Activated T-cell treated with anti-CD3 and anti-CD28 coated beads, Interleukin-2, amount 50 U/mL, for 1 hour (primary cell): ENCODE data around the gene ST7.

Source experiments
- DNase-seq: peaks from one replicate; pipeline ENCODE4 v3.0.0-alpha.2; 2020

The ST7 gene

DNA sequence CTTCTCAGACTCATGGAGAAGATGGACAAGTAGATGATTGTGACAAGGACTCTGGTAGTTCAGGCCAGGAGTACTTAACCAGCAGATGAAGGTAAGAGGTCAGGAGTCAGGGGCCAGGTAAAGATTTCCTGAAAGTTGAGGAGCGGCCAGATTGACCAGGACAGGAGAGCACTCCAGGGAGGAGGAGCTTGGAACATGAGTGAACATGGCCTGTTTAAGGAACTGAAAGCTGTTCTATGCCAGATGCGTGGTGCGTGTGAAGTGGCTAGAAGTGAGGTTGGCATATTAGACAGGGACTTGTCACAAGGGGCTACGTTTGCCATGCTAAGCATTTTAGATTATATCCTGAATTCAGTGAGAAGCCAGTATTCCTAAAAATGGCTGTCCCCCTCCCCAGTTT, 212.4 kb downstream of the ST7 start:
- no peak for DNase-seq

DNA sequence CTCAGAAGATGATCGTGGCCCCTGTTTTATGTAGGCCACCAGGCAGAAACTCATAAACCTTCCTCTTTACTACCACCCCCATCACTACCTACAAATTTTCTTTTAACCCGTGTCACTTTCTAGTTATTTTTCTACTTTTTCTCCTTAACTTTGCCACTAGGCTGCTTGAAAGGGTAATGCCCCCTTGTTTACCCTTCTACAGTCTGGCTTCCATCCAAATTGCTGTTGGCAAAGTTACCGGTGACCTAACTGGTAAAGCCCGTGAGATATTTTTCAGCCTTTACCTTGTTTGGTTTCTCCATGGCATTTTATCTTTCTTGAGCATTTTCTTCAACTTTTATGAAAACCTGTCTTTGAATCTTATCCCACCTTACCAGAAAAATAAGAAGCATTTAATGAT, 216.6 kb downstream of the ST7 start:
- DNase-seq, result no peak

DNA sequence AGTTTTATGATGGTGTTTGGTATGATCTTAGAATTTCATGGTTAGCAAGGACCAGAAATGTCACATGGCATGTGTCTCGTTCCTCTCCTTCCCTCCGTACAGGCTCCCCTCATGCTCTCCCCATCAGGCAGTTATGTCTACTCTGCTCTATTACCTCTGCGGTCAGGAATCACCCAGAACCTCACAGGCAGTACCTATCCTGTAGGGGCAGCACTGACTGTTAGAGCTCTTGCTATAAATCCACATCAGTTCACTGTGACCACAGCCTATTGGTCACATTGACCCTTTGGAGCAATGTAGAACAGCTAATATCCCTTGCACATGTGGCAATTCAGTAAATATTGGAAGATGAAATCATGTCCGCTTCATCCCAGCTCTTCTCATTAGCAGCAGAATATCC, 217.8 kb downstream of the ST7 start:
- no peak for DNase-seq

DNA sequence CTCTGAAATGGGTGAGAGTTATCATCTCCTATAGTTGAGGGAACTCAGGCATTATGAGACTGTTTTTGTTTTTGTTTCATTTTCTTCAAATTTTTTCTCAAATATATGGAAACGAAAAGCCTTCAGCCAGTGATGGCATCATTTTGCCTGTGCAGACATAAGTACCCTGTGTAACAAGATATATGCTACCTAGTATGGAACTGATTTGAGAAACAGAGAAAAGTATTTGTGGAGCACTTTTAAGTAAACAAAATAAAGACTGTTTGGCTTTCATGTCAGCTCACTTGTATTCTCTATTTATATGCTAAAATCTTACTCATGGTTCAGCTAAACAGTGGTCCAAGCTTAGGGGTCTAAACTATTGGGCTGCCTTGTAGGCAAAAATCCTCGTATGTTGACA, 219.0 kb downstream of the ST7 start:
- no peak for DNase-seq

DNA sequence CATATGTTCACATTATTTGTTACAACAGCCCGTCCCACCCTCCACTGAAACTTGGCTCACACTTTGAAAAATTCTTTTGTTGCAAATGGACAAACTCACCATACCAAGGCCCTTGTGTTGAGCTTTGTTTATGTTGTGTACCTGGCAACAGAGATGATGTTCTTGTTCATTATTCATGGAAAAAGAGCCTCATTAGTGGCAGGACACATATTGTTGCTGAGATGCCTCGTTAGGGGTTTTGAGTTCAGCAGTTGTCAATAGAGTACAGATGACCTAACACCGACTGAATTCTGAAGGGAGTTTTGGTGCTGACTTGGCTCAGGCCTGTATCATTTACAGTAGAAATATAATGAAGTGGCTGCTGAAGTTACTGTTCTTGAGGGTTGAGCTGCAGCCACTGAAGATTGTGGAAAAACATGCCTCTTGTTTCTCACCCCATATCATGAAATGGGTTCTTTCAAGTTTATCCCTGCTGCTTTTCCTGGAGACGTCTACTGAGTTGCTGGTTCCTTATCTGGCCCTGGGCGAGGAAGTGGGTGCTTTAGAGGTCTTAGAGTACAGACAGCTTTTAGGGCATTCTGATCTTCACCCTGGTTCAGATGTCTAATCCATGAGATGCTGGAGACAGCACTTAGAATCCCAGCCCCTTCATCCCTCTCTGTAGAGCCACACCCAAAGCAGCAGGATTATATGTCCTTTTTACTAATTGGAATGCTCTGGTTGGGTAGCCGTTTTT, 219.9 kb downstream of the ST7 start:
- no peak for DNase-seq

DNA sequence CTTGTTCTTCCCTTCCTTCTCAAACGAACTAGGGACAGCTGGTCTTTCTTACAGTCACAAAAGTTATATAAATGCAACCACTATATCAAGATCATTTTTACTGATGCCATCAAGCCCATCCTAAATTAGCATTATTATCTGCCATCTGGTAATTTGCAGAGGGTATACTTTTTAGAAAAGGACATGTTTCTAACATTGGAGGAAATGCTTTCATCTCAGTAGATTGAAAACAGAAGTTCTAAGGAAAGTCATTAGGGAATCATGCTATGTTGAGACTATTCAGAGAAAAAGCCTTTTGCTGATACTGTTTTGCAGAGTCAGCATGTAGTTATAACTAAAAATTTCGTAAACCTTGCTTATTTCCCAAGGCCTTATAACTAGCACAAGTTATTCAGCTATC, 222.9 kb downstream of the ST7 start:
- DNase-seq, result no peak

DNA sequence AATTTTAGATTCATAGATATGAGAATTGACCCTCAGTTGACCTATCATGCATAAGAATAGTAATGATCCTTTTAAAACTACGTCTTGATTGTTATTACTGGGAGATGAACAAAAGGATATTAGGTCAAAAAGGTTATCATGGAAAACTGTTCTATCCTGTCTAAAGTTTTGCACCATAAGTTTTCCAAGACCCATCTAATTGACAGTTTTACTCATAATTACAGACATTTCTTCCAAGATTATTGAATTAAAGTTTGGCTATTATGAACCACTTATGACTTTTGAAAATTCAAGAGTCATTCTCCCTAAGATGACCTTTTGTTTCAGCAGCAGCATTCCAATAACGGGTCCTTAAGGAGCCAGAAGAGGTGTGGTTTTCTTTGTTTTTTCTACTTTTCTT, 225.3 kb downstream of the ST7 start:
- DNase-seq, result no peak

DNA sequence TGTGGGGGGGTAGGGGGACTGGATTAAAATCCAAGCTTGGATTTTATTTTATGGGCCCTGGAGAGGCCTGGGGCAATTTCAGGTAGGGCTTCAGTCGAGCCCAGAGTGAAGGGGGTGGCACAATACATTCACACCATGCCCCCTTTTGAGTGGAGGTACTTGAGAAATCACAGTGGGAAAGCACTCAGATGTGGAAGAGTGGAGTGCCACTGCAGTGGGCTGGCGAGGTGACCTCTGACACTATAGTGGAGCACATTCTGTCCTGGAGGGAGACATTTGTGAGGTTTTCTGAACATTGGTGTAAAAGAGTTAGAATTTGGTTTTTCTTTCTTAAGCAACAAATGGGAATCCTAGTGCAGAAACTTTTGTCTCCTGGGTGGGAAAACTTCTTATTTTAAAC, 226.4 kb downstream of the ST7 start:
- DNase-seq, result no peak

DNA sequence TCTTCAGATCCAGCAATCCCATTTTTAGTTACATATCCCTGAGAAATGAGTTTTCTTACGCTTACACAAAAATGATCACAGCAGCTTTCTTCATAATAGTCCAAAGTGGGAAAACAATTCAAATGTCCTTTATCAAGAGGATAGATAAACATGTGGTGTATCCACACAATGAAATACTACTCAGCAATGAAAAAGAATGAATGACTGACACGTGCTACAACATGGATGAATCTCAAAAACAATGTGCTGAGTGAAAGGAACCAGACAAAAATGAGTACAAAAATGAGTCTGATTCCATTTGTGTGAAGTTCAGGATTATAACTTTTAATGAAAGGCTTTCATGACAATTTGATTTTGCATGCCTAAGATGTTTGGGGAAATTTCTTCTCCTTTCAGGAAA, 230.4 kb downstream of the ST7 start:
- no peak for DNase-seq

DNA sequence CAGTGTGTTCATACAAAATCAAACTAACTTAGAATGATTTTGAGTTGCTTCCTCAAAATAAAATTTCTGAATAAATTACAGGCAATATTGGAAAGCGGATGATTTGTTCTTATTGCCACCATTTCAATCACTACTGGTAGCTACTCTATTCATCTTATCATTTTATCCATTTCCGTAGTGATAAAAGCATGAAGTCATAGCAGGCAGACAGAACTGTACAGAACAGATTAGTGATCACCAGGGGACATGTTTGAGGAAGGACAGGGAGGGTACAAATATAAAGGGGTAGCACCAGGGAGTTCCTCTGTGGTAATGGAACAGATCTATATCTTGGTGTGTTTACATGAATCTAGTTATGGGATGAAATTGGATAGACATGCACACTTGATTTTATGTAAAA, 231.1 kb downstream of the ST7 start:
- no peak for DNase-seq

DNA sequence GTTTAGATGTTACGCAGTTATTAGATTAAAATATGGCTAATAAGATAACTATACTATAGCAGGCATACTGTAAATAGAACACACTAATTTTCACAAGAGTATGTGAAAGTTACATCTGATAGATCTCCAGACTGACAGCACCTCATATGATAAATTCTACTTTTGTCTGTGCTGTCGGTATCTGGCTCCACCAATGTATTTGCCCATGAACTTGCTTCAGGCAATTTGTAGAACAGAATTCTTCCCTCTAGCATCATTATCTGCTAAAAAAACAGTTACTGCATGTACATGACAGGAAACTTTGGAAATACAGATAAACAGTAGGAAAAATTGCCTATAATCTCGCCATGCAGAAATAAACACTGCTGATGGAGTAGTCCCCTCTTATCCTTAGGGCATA, 231.8 kb downstream of the ST7 start:
- no peak for DNase-seq

DNA sequence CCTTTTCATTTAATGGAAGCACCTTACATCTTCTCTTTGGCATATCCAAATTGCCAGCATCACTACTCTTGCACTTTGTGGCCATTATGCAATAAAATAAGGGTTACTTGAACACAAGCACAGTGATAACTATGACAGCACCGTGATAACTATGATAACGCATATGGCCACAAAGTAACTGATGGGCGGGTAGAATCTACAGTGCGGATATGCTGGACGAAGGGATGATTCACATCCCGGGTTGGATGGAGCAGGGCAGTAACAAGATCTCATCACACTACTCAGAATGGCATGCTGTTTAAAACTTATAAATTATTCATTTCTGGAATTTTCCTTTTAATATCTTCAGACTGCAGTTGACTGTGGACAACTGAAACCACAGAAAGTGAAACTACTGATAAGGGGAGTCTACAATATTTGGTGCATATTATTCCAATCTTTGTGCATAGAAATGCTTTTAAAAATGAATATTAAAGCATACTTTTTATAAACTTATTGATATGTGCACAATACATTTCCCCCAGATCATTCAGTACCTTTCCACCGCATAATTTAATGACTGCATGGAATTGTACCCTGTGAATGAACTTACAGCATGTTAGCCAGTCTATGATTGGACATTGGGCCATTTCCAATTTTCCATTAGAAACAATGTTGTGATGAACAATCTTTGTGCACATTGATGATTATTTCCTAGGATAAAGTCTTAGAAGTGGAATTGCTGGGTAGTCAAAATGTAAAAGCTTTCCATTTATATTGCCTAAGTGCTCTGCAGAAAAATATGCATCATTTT, 233.1 kb downstream of the ST7 start:
- DNase-seq, result no peak

DNA sequence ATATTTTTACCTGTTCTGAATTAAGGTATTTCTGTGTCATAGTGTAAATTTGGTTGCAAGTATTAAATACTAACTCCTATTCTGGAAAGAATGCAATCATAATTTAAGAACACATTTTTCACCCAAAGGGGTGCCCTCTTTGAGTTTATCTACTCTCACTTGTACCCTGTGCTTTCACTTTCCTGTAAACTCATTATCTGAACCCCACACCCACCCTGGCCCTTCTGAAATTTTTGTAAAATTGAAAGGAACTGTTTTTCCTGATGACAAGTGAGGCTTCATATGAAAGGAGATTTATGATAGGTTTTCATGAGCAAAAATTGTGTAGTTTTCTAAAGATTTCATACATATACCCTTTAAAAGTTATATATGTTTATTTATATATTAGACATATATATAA, 235.1 kb downstream of the ST7 start:
- no peak for DNase-seq

DNA sequence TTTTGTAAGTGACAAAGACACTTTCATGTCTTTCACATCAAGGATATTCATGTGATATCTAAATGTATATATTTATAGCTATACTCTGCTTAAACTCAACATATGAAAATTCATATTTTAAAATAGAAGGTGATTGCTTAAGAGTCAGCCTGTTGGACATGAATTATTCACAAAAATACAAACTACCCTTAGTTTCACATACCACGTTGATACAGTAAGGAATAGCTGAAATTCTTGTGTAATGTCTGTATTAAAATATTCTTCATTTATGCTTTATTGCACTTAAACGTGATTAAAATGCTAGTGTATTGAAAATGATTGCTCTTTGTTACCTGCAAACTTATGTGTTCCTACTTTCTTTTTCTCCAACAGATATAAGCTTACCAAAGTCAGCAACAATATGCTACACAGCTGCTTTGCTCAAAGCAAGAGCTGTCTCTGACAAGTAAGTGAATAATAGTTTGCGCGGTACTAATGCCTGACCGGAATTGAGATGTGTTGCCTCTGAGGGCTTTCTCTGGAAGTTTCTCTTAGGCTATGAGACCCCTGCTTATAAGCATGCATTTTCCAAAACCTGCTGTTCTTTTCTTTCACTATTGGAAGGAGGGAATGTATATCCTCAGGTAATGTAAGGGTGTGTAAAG, 235.8 kb downstream of the ST7 start:
- DNase-seq, result no peak

DNA sequence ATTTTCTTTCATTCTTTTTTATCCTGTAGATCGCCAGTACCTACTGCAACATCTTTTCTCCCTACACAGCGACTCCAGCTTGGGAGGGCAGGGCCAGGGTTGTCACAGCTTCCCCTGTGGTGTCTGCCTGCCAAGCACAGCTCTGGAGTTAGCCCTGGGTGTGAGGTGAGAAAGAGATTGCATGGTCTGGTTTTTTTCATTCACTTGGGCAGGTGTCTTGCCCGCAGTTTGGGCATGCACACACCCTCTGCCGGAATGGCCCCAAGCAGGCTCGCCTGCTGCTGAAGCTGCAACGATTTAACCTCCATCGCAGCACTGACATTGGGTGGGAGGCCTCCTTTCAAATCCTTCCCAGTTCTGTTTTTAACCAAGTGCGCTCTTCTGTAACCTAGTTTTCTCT, 236.8 kb downstream of the ST7 start:
- DNase-seq, result no peak

DNA sequence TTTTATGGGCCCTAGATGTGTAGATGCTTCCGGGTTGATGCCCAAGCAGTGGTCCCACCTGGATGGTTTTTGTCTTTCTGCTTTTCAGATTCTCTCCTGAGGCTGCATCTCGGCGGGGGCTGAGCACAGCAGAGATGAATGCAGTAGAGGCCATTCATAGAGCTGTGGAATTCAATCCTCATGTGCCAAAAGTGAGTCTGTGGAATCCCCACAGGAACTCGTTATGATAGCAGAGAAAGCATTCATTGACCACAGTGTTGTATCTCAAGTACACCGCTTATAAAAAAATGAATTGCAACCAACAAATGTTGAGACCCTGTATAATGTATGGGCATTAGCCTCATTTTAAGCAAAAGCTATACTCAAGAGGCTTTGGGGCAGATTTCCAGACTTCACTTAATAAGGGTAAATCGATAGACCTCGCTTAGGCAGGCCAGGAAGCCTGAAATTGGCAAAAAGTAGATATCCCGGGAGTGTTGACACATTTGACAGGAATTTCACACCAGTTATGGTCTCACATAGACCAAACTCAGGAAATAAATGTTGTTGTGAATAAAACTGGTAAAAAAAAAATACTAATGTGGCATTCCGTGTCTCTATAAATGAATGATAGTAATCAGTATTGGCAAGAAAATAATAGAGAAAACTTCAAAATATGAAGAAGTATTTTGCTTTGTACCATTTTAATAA, 237.6 kb downstream of the ST7 start:
- DNase-seq, result no peak

DNA sequence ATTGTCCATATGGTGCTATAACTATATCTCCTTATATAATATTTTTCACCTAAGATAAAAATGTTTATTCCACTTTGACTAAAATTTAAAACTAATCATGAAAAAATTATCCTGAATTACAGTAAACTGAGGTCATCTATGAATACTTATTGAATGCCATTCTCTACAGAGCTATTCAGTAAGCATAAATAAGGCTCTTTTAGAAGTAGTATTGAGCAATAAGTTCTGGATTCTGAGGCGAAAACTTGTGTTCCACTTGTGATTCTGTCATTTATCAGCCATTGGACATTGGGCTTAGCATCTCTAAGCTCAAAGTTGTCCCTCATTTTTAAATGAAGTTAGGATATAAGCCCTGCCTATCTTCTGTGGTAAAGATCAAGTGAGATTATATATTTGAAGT, 238.8 kb downstream of the ST7 start:
- DNase-seq, result no peak

DNA sequence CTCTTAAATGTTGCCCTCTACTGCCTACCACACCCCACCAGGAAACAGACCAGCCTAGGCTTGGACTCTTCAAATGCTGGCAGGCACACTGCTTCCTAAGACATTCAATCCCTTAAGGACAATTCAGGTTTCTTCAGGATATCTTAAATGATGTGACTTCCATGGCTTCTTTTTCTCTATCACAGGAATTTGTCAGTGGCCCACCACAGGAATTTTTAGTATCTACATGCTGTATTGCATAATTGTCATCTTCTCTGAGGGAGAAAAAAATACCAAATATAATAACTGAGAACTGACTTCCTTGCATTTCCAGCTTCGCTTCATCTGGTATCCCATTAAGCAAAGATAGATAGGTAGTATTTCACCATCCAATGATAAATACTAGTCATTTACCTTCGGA, 240.3 kb downstream of the ST7 start:
- DNase-seq, result no peak

DNA sequence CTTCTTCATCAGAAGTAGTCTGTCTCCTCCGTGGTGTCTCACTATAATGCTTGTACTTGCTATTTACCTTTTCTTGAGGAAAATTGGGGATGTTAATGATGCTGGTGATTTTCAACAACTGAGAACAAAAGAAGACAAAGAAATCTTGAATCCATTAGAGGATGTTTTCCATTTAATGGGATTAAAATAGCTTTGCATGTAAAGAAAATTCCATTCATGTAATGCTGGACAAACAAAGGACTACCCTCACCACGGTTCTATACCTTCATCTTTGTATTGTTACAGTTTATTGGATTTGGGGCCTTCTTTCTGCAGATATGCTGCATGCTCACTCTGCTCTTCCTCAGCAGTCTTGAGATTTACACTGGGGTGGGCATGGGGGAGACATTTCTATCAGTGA, 241.1 kb downstream of the ST7 start:
- DNase-seq, result no peak

DNA sequence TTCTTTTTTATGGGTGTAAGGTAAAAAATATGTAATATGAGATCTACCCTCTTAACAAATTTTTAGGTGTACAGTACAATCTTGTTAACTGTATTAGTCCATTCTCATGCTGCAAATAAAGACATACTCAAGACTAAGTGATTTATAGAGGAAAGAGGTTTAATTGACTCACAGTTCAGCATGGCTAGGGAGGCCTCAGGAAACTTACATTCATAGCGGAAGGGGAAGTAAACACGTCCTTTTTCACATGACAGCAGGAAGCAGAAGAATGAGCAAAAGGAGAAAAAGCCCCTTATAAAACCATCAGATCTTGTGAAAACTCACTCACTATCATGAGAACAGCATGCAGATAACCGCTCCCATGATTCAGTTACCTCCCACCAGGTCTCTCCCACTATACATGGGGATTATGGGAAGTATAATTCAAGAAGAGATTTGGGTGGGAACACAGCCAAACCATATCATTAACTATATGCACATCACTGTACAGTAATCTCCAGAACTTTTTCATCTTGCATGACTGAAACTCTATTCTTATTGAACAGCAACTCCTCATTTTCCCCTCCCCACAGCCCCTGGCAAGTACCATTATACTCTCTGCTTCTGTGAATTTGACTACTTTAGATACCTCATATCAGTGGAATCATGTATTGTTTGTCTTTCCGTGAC, 242.2 kb downstream of the ST7 start:
- no peak for DNase-seq

DNA sequence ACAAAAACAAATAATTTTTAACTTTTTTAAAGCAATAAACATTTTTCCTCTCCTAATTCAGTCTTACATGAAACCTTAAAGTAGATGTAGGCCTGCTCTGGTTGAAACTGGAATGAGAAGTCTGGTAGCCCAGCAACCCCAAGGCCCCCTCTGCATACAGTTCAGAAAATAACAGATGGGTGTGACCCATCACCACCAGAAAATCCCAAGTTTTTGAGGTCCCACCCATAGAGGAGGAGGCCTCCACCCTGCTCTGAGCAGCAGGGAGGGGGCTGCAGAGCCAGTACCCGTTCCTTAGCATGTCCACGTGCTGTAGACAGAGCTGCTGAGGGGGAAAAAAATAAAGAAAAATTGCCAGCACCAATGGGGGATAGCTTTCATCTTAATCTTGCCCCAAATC, 246.8 kb downstream of the ST7 start:
- no peak for DNase-seq

DNA sequence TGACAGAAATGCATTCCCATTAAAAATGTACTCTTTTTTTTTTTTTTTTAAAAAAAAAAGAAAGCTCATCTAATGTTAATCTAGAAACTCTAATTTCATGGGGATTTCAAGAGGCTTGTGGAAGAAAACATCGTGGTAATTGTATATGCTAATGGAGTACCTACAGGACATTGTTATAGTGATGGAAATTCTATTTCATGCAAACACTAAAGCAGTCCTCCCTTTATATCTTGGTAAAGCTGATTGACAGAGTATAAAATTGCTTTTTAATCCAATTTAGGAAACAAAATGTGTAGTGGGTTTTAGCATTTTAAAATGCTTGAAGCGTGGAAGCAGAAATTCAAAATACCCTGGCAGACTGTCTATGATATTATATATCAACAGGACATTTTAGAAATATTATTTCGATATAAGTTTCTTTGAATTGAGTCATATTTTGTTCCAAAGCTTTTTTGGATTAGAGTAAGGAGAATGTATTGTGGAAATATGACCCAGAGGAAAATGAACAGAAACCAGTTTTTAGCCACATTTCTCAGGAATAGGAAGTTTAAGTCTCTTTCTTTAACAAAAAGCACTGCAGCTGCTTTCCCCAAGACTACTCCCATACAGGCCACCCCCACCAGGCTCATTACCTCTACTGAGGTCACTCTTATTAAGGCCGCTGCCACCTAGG, 247.6 kb downstream of the ST7 start:
- DNase-seq, result no peak

DNA sequence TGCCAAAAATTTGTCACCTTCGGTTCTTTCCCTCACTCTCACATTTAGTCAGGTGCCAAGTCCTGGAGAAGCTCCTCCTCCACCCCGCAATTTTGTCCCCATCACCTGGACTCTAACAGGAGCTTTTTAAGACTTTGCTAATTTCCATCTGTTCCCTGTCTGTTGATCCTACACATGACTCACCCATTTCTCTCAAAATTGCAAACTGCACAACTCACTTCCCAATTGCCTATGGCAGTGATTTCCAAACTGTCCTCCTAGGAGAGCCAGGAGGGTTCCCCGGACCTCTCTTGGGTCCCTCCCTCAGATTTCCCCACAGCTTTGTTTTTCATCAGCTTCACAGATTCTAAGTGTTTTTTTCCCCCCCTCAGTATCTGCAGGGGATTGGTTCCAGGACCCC, 249.2 kb downstream of the ST7 start:
- DNase-seq, result no peak
